ENCODE measurements around the gene PPP1R8.
"Not testable (repeated sequence)": the region's sequence is repeated elsewhere in the genome, so short reads cannot be mapped to it uniquely, and the experiment has no call there.

Gene PPP1R8

DNA sequence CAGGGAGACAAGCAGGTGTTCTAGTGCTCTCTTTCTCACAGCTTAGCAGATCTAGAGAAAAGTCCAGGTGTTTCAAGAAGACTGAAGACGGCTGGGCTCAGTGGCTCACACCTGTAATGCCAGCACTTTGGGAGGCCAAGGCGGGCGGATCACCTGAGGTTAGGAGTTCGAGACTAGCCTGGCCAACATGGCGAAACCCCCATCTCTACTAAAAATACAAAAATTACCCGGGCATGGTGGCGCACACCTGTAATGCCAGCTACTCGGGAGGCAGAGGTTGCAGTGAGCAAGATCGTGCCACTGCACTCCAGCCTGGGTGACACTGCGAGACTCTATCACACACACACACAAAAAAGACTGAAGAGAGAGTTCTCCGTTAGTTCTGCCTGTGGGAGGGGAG is 27.0 kb downstream of the PPP1R8 start:
- H3K27ac Mint-ChIP-seq; H3K4me3 Mint-ChIP-seq; H3K36me3 Mint-ChIP-seq; H3K27me3 Mint-ChIP-seq; ATAC-seq (ENCODE audit: low read depth); DNase-seq (ENCODE audit: low spot score in 2 of 2); H3K9me3 Mint-ChIP-seq: not testable (repeated sequence)
- H3K4me1 Mint-ChIP-seq: peaks cover 17% of the 10 kb centered on the region

DNA sequence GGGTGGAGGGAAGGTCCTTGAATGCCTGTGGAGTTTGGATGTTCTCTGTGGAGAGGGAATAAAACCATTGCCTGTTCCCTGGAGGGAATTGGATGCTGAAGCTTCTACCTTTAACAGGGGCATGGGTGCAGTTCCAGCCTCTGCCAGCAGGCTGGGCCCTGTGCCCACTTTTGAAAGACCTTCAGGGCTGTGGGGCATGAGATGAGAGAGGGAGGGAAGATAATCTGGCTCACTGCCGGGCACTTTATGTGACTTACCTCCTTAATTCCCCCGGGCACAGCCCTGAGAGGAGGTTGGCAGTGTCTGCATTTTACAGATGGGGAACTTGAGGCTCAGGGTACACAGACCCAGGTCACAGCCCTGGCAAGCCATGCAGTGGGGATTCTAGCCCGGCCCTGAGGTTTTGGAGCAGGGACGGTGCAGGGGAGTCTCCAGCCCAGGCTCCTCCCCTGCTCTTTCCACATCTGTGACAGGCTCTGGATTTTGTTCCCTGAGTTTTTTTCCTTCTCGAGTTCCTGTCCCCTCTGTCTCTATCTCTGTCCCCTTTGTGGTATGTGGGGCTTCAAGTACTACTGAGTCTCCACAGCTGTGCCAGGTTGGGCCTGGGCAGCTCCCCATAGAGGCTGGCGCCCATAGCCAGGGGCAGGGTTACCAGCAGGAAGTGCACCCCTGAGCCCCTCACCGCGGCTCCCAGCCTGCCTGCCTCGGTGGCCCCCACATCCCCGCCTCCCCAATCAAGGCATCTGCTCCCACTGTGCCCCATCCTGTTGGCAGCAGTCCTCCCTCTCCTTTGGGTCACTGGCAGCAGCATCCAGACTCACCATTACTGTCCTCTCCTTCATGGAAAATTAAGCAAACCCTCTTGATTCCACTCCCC is 27.7 kb downstream of the PPP1R8 start:
- Mint-ChIP-seq H3K4me3 (no peak overlapping the region), H3K27me3 (no peaks in the 10 kb centered on the region), H3K9me3 (no peaks in the 10 kb centered on the region), H3K27ac (peak overlapping the region; percentile 64), H3K36me3 (no peaks in the 10 kb centered on the region), H3K4me1 (peaks cover 23% of the 10 kb centered on the region)
- peak; percentile 91 for ATAC-seq (ENCODE audit: low read depth)
- DNase-seq (ENCODE audit: low spot score in 2 of 2): peak; percentile 86 to 92

GRCh38 chr1:27858949-27859576 is 28.5 kb downstream of the PPP1R8 start:
- DNase-seq (ENCODE audit: low spot score in 2 of 2) (no peak), ATAC-seq (ENCODE audit: low read depth) (no peak)
- H3K27ac Mint-ChIP-seq: peak overlapping the region; percentile 64
- H3K36me3 Mint-ChIP-seq: no peaks in the 10 kb centered on the region
- no peaks in the 10 kb centered on the region for H3K27me3 Mint-ChIP-seq
- H3K9me3 Mint-ChIP-seq: no peaks in the 10 kb centered on the region
- H3K4me3 Mint-ChIP-seq: no peak overlapping the region
- H3K4me1 Mint-ChIP-seq: peaks cover 29% of the 10 kb centered on the region

DNA sequence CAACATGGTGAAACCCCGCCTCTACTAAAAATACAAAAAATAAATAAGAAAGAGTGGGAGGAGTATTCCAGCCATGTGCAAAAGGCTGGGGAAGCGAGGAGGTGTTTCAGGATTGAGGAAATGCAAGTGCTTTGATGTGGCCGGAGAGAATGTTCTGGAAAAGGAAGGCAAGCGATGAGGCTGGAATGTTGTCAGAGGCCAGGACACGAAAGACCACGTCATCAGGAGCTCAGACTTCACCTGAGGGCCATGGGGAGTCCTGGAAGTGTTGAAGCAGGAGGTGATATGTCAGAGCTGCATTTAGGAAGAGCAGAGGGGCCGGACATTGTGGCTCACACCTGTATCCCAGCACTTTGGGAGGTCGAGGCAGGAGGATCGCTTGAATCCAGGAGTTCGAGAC is 30.9 kb downstream of the PPP1R8 start:
- Mint-ChIP-seq H3K4me1 (peaks cover 36% of the 10 kb centered on the region), H3K9me3 (no peaks in the 10 kb centered on the region), H3K36me3 (no peaks in the 10 kb centered on the region), H3K4me3 (no peak overlapping the region), H3K27me3 (no peaks in the 10 kb centered on the region), H3K27ac (no peak overlapping the region)
- DNase-seq (ENCODE audit: low spot score in 2 of 2) (no peak), ATAC-seq (ENCODE audit: low read depth) (no peak)

- no peak for ATAC-seq (ENCODE audit: low read depth)
- peak overlapping the region; percentile 51 for H3K27ac Mint-ChIP-seq
These were observed 31.4 kb downstream of the PPP1R8 start for GRCh38 chr1:27862004-27862403.

GRCh38 chr1:27862671-27863537 is 32.3 kb downstream of the PPP1R8 start:
- H3K4me3 Mint-ChIP-seq: peak overlapping the region; percentile 38
- H3K27ac Mint-ChIP-seq: peak overlapping the region; percentile 80
- H3K27me3 Mint-ChIP-seq: no peaks in the 10 kb centered on the region
- ATAC-seq (ENCODE audit: low read depth) (peak; percentile 65), DNase-seq (ENCODE audit: low spot score in 2 of 2) (no peak)
- no peaks in the 10 kb centered on the region for H3K9me3 Mint-ChIP-seq
- H3K36me3 Mint-ChIP-seq: no peaks in the 10 kb centered on the region
- peaks cover 36% of the 10 kb centered on the region for H3K4me1 Mint-ChIP-seq

More at GRCh38 chr1:27862004-27862403, 31.4 kb downstream of the PPP1R8 start:
- Mint-ChIP-seq H3K9me3 (no peaks in the 10 kb centered on the region), H3K4me1 (peaks cover 37% of the 10 kb centered on the region), H3K27me3 (no peaks in the 10 kb centered on the region), H3K36me3 (no peaks in the 10 kb centered on the region), H3K4me3 (peak overlapping the region; percentile 4)
- DNase-seq (ENCODE audit: low spot score in 2 of 2): no peak

GRCh38 chr1:27863538-27863915 is 32.9 kb downstream of the PPP1R8 start:
- DNase-seq (ENCODE audit: low spot score in 2 of 2): no peak
- H3K4me3 Mint-ChIP-seq: peak overlapping the region; percentile 11
- H3K27ac Mint-ChIP-seq: peak overlapping the region; percentile 80
- H3K9me3 Mint-ChIP-seq: no peaks in the 10 kb centered on the region
- H3K36me3 Mint-ChIP-seq: no peaks in the 10 kb centered on the region
- peak; percentile 45 for ATAC-seq (ENCODE audit: low read depth)
- H3K4me1 Mint-ChIP-seq: peaks cover 37% of the 10 kb centered on the region
- no peaks in the 10 kb centered on the region for H3K27me3 Mint-ChIP-seq

- Mint-ChIP-seq H3K4me3 (peak overlapping the region; percentile 14), H3K36me3 (no peaks in the 10 kb centered on the region), H3K9me3 (no peaks in the 10 kb centered on the region), H3K4me1 (peaks cover 38% of the 10 kb centered on the region), H3K27ac (peak overlapping the region; percentile 70), H3K27me3 (no peaks in the 10 kb centered on the region)
- DNase-seq (ENCODE audit: low spot score in 2 of 2) (no peak), ATAC-seq (ENCODE audit: low read depth) (peak; percentile 53)
These were observed 33.8 kb downstream of the PPP1R8 start for GRCh38 chr1:27864264-27864895.

DNA sequence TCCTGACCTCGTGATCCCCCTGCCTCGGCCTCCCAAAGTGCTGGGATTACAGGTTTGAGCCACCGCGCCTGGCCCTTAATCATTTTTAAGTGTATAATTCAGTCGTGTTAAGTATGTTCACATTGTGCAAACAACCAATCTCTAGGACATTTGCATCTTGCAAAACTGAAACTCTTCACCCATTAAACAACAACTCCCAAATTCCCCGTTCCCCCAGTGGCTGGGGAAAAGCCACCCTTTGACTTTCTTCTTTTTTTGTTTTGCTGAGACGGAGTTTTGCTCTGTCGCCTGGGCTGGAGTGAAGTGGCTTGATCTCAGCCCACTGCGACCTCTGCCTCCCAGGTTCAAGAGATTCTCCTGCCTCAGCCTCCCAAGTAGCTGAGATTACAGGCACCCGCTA is 35.2 kb downstream of the PPP1R8 start:
- no peaks in the 10 kb centered on the region for H3K9me3 Mint-ChIP-seq
- ATAC-seq (ENCODE audit: low read depth) (no peak), DNase-seq (ENCODE audit: low spot score in 2 of 2) (no peak)

GRCh38 chr1:27868556-27868931 is 38.0 kb downstream of the PPP1R8 start:
- Mint-ChIP-seq H3K4me1 (peaks cover 31% of the 10 kb centered on the region), H3K36me3 (no peaks in the 10 kb centered on the region), H3K27ac (peak overlapping the region; percentile 87), H3K4me3 (no peak overlapping the region), H3K9me3 (no peaks in the 10 kb centered on the region), H3K27me3 (no peaks in the 10 kb centered on the region)
- ATAC-seq (ENCODE audit: low read depth) (no peak), DNase-seq (ENCODE audit: low spot score in 2 of 2) (no peak)

More for the DNA sequence above, 35.2 kb downstream of the PPP1R8 start:
- peak overlapping the region; percentile 15 for H3K4me3 Mint-ChIP-seq
- no peaks in the 10 kb centered on the region for H3K36me3 Mint-ChIP-seq
- peak overlapping the region; percentile 46 for H3K27ac Mint-ChIP-seq
- no peaks in the 10 kb centered on the region for H3K27me3 Mint-ChIP-seq
- peaks cover 40% of the 10 kb centered on the region for H3K4me1 Mint-ChIP-seq

- peak overlapping the region; percentile 87 for H3K27ac Mint-ChIP-seq
- peaks cover 29% of the 10 kb centered on the region for H3K4me1 Mint-ChIP-seq
- no peaks in the 10 kb centered on the region for H3K36me3 Mint-ChIP-seq
- H3K9me3 Mint-ChIP-seq: no peaks in the 10 kb centered on the region
- H3K27me3 Mint-ChIP-seq: no peaks in the 10 kb centered on the region
- no peak for DNase-seq (ENCODE audit: low spot score in 2 of 2)
- peak overlapping the region; percentile 69 for H3K4me3 Mint-ChIP-seq
- ATAC-seq (ENCODE audit: low read depth): peak; percentile 30
These were observed 38.5 kb downstream of the PPP1R8 start for GRCh38 chr1:27868932-27869718.

DNA sequence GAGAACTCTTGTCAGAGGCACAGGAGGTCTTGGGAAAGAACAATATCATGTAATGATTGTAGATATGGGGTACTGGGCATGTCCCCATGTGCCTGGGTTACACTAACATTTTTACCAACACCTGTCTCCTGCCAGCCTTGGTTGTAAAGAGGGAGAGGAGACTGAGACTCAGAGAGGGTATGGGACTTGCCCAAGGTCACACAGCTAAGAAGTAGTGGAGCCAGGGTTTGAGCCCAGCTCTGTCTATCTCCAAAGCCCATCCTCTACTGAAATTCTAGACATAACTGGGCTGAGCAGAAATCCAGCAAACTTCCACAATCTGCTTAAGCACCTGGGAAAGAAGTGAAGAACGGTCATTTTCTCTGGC is 39.1 kb downstream of the PPP1R8 start:
- Mint-ChIP-seq H3K36me3 (no peaks in the 10 kb centered on the region), H3K27ac (peak overlapping the region; percentile 87), H3K4me1 (peaks cover 31% of the 10 kb centered on the region), H3K27me3 (no peaks in the 10 kb centered on the region), H3K9me3 (no peaks in the 10 kb centered on the region), H3K4me3 (peak overlapping the region; percentile 69)
- no peak for DNase-seq (ENCODE audit: low spot score in 2 of 2)
- no peak for ATAC-seq (ENCODE audit: low read depth)

- not testable (repeated sequence) for ATAC-seq (ENCODE audit: low read depth); DNase-seq (ENCODE audit: low spot score in 2 of 2); H3K4me3 Mint-ChIP-seq; H3K9me3 Mint-ChIP-seq; H3K27me3 Mint-ChIP-seq; H3K27ac Mint-ChIP-seq; H3K36me3 Mint-ChIP-seq
- H3K4me1 Mint-ChIP-seq: peaks cover 33% of the 10 kb centered on the region
These were observed 40.5 kb downstream of the PPP1R8 start for GRCh38 chr1:27871076-27871475.

Data from memory B cell (primary cell).